IPS DF 6.9 (cell line): Measurements from ENCODE around the gene PLCB3.

Experiments
- DNase-seq: peaks from one replicate; pipeline ENCODE4 v3.0.0-alpha.2; 2013; ENCODE audit warnings: low read depth, low spot score
- H3K27ac ChIP-seq: one replicate; pipeline ENCODE4 v1.5.1; 2013; ENCODE audit warnings: low read length, control low read depth
- H3K27me3 ChIP-seq: 2 replicates; pipeline ENCODE4 v1.6.1; 2013; ENCODE audit warnings: mild to moderate bottlenecking, low read length; ENCODE audit not compliant: control insufficient read depth, insufficient read depth
- H3K36me3 ChIP-seq: 2 replicates; pipeline ENCODE4 v1.6.1; 2013; ENCODE audit warnings: low read length; ENCODE audit not compliant: control insufficient read depth, insufficient read depth
- H3K4me1 ChIP-seq: 2 replicates; pipeline ENCODE4 v1.6.1; 2013; ENCODE audit warnings: low read length; ENCODE audit not compliant: control insufficient read depth, insufficient read depth
- H3K4me3 ChIP-seq: 2 replicates; pipeline ENCODE4 v1.5.1; 2013; ENCODE audit warnings: mild to moderate bottlenecking, low read length
- H3K9me3 ChIP-seq: 2 replicates; pipeline ENCODE4 v1.6.1; 2013; ENCODE audit warnings: low read length, inconsistent platforms; ENCODE audit not compliant: control insufficient read depth, insufficient read depth
- WGBS: extraction: QIAGEN DNeasy Blood & Tissue Kit; methylation state at CpG from one replicate; pipeline ENCODE4 v1.1.7; 2013; ENCODE audit warnings: mixed read lengths, missing lambda C conversion rate; ENCODE audit not compliant: insufficient read length, insufficient coverage; 5-methylcytosine and 5-hydroxymethylcytosine counted together

The PLCB3 gene

GRCh38 chr11:64290352-64291261 lies 39.3 kb downstream of the PLCB3 start:
- Histone ChIP-seq H3K9me3 (no peaks in the 10 kb centered on the region), H3K4me3 (no peak overlapping the region), H3K4me1 (peaks cover 9% of the 10 kb centered on the region; the same call in 1 of the 2 replicates), H3K27me3 (peaks cover 53% of the 10 kb centered on the region), H3K27ac (no peak overlapping the region), H3K36me3 (no peaks in the 10 kb centered on the region)
- no CpG with 5 or more reads among the region's 10 CpGs for WGBS
- no peak for DNase-seq

- Histone ChIP-seq H3K27ac (no peak within 1 kb of the TSS), H3K36me3 (no peaks in the 10 kb centered on the region), H3K9me3 (no peaks in the 10 kb centered on the region), H3K4me3 (peak within 1 kb of the TSS; percentile 33; the same call in 1 of the 2 replicates), H3K27me3 (peaks cover 60% of the 10 kb centered on the region), H3K4me1 (peaks cover 6% of the 10 kb centered on the region; the same call in 1 of the 2 replicates)
- no CpG with 5 or more reads among the region's 45 CpGs for WGBS
- no peak for DNase-seq
Observed at GRCh38 chr11:64291262-64291751, 40.0 kb downstream of the PLCB3 start, which contains the start of gene KCNK4. Gene KCNK4, plus strand, starts transcription at chr11:64291302. Its CDS starts 1,717 bp downstream, at chr11:64293019.

GRCh38 chr11:64291752-64292459 lies 40.6 kb downstream of the PLCB3 start:
- H3K36me3 ChIP-seq = no peaks in the 10 kb centered on the region
- no peak overlapping the region for H3K27ac ChIP-seq
- H3K4me1 ChIP-seq = peaks cover 4% of the 10 kb centered on the region; the same call in 1 of the 2 replicates
- H3K4me3 ChIP-seq = peak overlapping the region; percentile 33; the same call in 1 of the 2 replicates
- H3K9me3 ChIP-seq = no peaks in the 10 kb centered on the region
- no peak for DNase-seq
- no CpG with 5 or more reads among the region's 96 CpGs for WGBS
- H3K27me3 ChIP-seq = peaks cover 66% of the 10 kb centered on the region

- no peaks in the 10 kb centered on the region for H3K36me3 ChIP-seq
- no peaks in the 10 kb centered on the region for H3K9me3 ChIP-seq
- no CpG with 5 or more reads among the region's 42 CpGs for WGBS
- peaks cover 5% of the 10 kb centered on the region; the same call in 1 of the 2 replicates for H3K4me1 ChIP-seq
- H3K27ac ChIP-seq = no peak overlapping the region
- peaks cover 73% of the 10 kb centered on the region for H3K27me3 ChIP-seq
- peak overlapping the region; percentile 33; the same call in 1 of the 2 replicates for H3K4me3 ChIP-seq
- DNase-seq = no peak
Observed at GRCh38 chr11:64292460-64293254, 41.3 kb downstream of the PLCB3 start.

DNA sequence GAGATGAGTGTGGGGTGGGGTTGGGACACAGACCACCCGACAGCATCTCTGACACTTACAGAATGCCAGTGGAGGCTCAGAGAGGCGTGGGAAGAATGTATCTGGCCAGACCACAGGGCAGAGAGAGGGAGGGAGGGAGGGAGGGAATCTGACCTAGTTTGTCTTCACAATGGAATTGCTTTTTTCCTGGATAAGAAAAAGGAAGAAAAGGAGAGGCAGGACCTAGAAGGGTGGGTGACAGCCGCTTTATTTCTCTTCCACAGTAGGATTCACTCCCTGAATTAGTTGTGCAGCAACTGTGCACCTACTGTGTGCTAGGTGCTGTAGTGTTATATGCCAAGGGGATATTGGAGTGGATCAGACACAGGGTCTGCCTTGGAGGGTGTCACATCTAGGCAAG lies 43.4 kb downstream of the PLCB3 start:
- H3K27me3 ChIP-seq = peaks cover 94% of the 10 kb centered on the region

GRCh38 chr11:64295760-64296159 lies 44.4 kb downstream of the PLCB3 start:
- H3K4me1 ChIP-seq = peaks cover 7% of the 10 kb centered on the region; the same call in 1 of the 2 replicates
- no CpG with 5 or more reads among the region's 4 CpGs for WGBS
- no peak overlapping the region for H3K4me3 ChIP-seq
- no peaks in the 10 kb centered on the region for H3K9me3 ChIP-seq
- no peaks in the 10 kb centered on the region for H3K36me3 ChIP-seq
- no peak overlapping the region for H3K27ac ChIP-seq
- DNase-seq = no peak
- peaks cover 96% of the 10 kb centered on the region for H3K27me3 ChIP-seq

More for the DNA sequence above, 43.4 kb downstream of the PLCB3 start:
- no CpG with 5 or more reads among the region's 3 CpGs for WGBS
- DNase-seq = no peak
- H3K9me3 ChIP-seq = no peaks in the 10 kb centered on the region
- no peaks in the 10 kb centered on the region for H3K36me3 ChIP-seq
- H3K27ac ChIP-seq = no peak overlapping the region
- H3K4me3 ChIP-seq = no peak overlapping the region
- peaks cover 7% of the 10 kb centered on the region; the same call in 1 of the 2 replicates for H3K4me1 ChIP-seq

GRCh38 chr11:64296236-64296635 lies 44.9 kb downstream of the PLCB3 start:
- H3K9me3 ChIP-seq = no peaks in the 10 kb centered on the region
- no peak overlapping the region for H3K4me3 ChIP-seq
- no peaks in the 10 kb centered on the region for H3K36me3 ChIP-seq
- no peak for DNase-seq
- peaks cover 92% of the 10 kb centered on the region for H3K27me3 ChIP-seq
- WGBS = no CpG with 5 or more reads among the region's 1 CpG
- no peak overlapping the region for H3K27ac ChIP-seq
- peaks cover 7% of the 10 kb centered on the region; the same call in 1 of the 2 replicates for H3K4me1 ChIP-seq

GRCh38 chr11:64296830-64297698 lies 45.7 kb downstream of the PLCB3 start:
- Histone ChIP-seq H3K4me3 (no peak overlapping the region), H3K9me3 (no peaks in the 10 kb centered on the region), H3K36me3 (no peaks in the 10 kb centered on the region), H3K27ac (no peak overlapping the region), H3K4me1 (peaks cover 6% of the 10 kb centered on the region; the same call in 1 of the 2 replicates), H3K27me3 (peaks cover 87% of the 10 kb centered on the region)
- WGBS = no CpG with 5 or more reads among the region's 34 CpGs
- no peak for DNase-seq

DNA sequence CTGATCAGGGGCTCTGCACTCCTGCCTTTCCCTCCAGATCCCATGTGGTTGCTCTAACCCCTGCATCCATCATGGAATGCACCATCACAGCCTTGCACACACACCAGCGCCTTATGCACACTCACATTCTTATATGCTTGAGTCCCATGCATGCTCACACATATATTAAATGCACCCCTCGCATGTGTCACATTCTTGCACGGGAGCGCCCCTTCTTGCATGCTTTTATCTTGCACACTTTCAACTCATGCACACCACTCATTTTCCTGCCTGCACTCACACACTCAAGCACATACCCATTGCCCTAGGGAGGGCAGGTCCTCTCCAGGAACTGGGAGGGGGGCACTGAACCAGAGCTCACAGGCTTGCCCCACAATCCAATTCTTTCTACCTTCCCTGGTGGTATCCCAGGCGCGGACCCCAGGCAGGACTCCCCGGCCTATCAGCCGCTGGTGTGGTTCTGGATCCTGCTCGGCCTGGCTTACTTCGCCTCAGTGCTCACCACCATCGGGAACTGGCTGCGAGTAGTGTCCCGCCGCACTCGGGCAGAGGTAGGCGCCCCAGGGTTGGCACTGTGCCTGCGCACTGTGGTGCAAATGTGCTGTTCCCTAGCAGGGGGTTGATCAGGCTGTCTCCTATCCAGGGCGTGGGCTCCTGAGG lies 46.5 kb downstream of the PLCB3 start:
- no CpG with 5 or more reads among the region's 18 CpGs for WGBS
- peaks cover 79% of the 10 kb centered on the region for H3K27me3 ChIP-seq
- peaks cover 3% of the 10 kb centered on the region; the same call in 1 of the 2 replicates for H3K4me1 ChIP-seq

More for the DNA sequence above, 46.5 kb downstream of the PLCB3 start:
- H3K36me3 ChIP-seq = no peaks in the 10 kb centered on the region
- no peaks in the 10 kb centered on the region for H3K9me3 ChIP-seq
- H3K27ac ChIP-seq = no peak overlapping the region
- DNase-seq = no peak
- no peak overlapping the region for H3K4me3 ChIP-seq
